ENCODE data around the gene ICA1. TPM values are rescaled to one million over a fixed set of nuclear protein-coding genes. Genes with fewer than 3 reads are reported as not detected.

The ICA1 gene
- total RNA-seq, 2 experiments from 2014 or later: 0.34 to 1.3 TPM

DNA sequence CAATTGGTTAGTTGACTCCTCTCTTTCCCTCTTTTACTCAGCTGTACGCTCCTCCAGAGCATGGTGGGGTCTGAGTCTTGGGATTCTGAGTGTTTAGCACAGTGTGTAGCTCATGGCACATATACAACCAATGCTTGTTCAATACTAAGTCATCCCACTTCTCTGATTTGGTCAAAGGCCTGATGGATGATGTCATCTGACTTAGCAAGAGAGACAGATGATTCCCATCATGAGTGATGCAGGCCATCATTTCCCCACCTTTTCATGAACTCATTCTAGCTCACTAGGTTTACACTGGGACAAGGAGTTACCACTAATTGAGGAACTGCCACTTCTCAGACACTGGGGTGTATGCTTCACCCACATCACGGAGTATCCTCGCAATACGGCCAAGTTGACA is 3.8 kb downstream of the ICA1 start:
- no peak for DNase-seq
- no peak for ATAC-seq
- Mint-ChIP-seq H3K4me1 (ENCODE audit: low read depth) (peaks cover 6% of the 10 kb centered on the region), H3K27me3 (peaks cover 39% of the 10 kb centered on the region), H3K27ac (no peak overlapping the region), H3K9me3 (no peaks in the 10 kb centered on the region), H3K36me3 (ENCODE audit: low read depth) (no peaks in the 10 kb centered on the region), H3K4me3 (no peak overlapping the region)
- ChIA-PET CTCF (no interaction called here), POLR2A (no interaction called here)
- TF ChIP-seq, protein P1, sequence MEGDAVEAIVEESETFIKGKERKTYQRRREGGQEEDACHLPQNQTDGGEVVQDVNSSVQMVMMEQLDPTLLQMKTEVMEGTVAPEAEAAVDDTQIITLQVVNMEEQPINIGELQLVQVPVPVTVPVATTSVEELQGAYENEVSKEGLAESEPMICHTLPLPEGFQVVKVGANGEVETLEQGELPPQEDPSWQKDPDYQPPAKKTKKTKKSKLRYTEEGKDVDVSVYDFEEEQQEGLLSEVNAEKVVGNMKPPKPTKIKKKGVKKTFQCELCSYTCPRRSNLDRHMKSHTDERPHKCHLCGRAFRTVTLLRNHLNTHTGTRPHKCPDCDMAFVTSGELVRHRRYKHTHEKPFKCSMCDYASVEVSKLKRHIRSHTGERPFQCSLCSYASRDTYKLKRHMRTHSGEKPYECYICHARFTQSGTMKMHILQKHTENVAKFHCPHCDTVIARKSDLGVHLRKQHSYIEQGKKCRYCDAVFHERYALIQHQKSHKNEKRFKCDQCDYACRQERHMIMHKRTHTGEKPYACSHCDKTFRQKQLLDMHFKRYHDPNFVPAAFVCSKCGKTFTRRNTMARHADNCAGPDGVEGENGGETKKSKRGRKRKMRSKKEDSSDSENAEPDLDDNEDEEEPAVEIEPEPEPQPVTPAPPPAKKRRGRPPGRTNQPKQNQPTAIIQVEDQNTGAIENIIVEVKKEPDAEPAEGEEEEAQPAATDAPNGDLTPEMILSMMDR (IDR thresholded peaks at IDR 0.05): no peak
- intact Hi-C loops (cut with micrococcal nuclease): no loop called here

DNA sequence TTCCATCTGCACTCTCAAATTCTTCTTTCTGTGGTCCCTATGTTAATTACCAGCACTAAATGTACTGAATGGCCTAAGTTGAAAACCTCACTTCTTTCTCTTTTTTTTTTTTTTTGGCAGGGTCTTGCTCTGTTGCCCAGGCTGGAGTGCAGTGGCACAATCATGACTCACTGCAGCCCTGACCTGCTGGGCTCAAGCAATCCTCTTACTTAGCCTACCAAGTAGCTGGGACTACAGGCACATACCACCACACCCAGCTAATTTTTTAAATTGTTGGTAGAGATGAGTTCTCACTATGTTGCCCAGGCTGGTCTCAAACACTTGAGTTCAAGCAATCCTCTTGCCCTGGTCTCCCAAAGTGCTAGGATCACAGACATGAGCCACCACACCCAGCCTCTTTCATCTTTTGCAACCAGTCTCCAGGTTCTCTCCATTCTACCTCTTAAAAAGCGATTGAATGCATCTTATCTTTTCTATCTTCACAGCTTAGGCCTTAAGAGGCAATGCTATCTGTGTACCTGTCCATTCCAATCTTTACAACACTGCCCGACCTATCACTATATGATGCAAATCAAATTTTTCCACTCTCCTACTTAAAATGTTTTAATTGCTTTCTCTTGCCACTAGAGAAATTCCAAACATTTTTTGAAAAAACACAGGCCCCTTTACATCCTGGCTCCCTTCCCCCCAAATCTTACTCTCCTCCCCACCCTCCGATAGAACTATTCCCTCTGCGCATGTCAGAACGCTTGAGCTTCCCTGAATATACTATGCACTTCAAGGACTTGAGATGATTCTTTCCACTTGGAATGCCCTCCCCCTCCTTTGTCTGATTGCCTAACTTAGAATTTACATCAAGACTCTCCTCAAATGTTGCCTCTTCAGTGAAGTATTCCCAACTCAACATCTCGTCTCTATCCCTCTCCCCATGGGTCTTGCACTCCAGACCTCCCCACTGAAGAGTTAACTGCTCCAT is 6.0 kb downstream of the ICA1 start:
- intact Hi-C loops (cut with micrococcal nuclease): no loop called here
- TF ChIP-seq, protein P1 (IDR thresholded peaks at IDR 0.05): no peak
- DNase-seq: no peak
- Mint-ChIP-seq H3K9me3 (no peaks in the 10 kb centered on the region), H3K27me3 (peaks cover 26% of the 10 kb centered on the region), H3K36me3 (ENCODE audit: low read depth) (no peaks in the 10 kb centered on the region), H3K27ac (no peak overlapping the region), H3K4me1 (ENCODE audit: low read depth) (peaks cover 4% of the 10 kb centered on the region), H3K4me3 (no peak overlapping the region)
- no peak for ATAC-seq
- POLR2A ChIA-PET: interaction anchor here (0.6 kb wide), 1 partner anchor 431 kb away, joined by 3 read pairs; no protein-coding TSS in a partner anchor
- CTCF ChIA-PET: interaction anchor here (0.6 kb wide), 1 partner anchor 65 kb away, joined by 3 read pairs; no protein-coding TSS in a partner anchor

DNA sequence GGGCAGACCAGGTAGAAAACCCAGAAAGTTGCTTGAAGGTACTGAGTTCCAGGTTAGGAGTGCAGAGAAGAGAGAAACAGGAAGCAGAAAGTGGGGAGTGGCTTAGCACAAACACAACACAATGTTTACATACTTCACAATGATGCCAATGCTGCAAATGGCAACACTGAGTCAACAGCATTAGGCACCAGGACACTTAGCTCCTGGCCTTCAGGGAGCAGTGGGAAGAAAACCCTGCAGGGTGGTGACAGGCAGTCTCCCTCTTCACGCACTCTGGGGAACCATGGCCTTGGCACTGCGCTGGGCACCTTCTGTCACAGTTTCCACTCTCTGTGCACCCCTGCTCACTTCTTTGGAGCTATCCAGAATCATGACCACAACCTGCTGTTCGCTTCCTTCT is 7.3 kb downstream of the ICA1 start:
- H3K36me3 Mint-ChIP-seq (ENCODE audit: low read depth): no peaks in the 10 kb centered on the region

DNA sequence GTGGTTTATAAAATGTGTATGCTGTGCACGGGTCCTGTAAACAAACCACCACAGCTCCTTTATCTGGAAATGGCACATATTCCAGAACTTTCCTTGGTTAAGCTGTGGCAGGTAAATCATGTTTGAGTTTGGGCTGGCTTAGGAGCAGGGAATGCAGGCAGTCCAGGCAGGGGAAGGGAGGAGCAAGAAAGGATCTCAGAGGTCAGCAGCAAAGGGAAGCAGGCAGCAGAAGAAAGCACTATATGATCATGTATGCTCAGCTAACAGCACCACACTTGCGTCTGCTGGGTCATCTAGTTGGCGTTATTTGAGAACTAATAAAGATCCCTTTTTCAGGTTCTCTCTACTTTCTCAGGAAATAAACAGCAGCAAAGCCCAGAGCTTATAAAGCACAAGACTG is 7.8 kb downstream of the ICA1 start:
- no peak overlapping the region for H3K27ac Mint-ChIP-seq
- no peaks in the 10 kb centered on the region for H3K36me3 Mint-ChIP-seq (ENCODE audit: low read depth)
- CTCF ChIA-PET: no interaction called here
- ATAC-seq (no peak), DNase-seq (no peak)
- H3K27me3 Mint-ChIP-seq: peaks cover 13% of the 10 kb centered on the region
- intact Hi-C loops (cut with micrococcal nuclease): no loop called here
- H3K9me3 Mint-ChIP-seq: no peaks in the 10 kb centered on the region
- TF ChIP-seq, protein P1 (IDR thresholded peaks at IDR 0.05): no peak
- no peak overlapping the region for H3K4me3 Mint-ChIP-seq
- POLR2A ChIA-PET: no interaction called here
- H3K4me1 Mint-ChIP-seq (ENCODE audit: low read depth): no peaks in the 10 kb centered on the region

More for the DNA sequence above, 7.3 kb downstream of the ICA1 start:
- DNase-seq (no peak), ATAC-seq (no peak)
- Mint-ChIP-seq H3K4me1 (ENCODE audit: low read depth) (no peaks in the 10 kb centered on the region), H3K9me3 (no peaks in the 10 kb centered on the region), H3K27me3 (peaks cover 14% of the 10 kb centered on the region), H3K4me3 (no peak overlapping the region), H3K27ac (no peak overlapping the region)
- TF ChIP-seq, protein P1 (IDR thresholded peaks at IDR 0.05): no peak
- intact Hi-C loops (cut with micrococcal nuclease): no loop called here
- CTCF ChIA-PET: no interaction called here
- POLR2A ChIA-PET: no interaction called here

DNA sequence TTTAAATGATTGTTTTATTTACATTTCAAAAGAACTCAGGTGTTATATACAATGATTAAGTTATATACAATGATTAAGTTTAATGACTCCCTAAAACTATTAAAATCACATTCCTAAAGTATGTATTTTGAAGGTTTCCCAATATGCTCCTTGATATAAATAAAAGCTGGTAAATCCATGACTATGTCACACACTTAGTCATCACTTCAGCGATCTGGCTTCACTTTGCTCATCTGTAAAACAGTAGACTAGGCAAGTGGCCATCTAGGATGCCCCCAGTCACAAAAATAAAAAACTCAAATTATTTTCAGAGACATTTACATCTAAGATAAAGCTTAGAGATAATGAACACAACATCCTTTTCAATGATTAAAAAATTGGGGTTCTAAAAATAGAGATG is 10.8 kb downstream of the ICA1 start:
- intact Hi-C loops (cut with micrococcal nuclease): no loop called here
- ChIA-PET POLR2A (no interaction called here), CTCF (interaction anchor here (1.5 kb wide), 1 partner anchor 45 kb away, joined by 5 read pairs; no protein-coding TSS in a partner anchor)
- Mint-ChIP-seq H3K4me1 (ENCODE audit: low read depth) (no peaks in the 10 kb centered on the region), H3K27ac (no peak overlapping the region), H3K4me3 (no peak overlapping the region), H3K27me3 (peaks cover 5% of the 10 kb centered on the region), H3K36me3 (ENCODE audit: low read depth) (no peaks in the 10 kb centered on the region), H3K9me3 (no peaks in the 10 kb centered on the region)
- TF ChIP-seq, protein P1 (IDR thresholded peaks at IDR 0.05): no peak
- DNase-seq (no peak), ATAC-seq (no peak)

Data from activated CD8-positive, alpha-beta T cell treated with anti-CD3 and anti-CD28 coated beads for 36 hours (primary cell).